Mesothelial cell of epicardium (in vitro differentiated cells): ENCODE measurements around the gene FBXO11. TPM values are rescaled to one million over a fixed set of nuclear protein-coding genes. Genes with fewer than 3 reads are reported as not detected.

Experiments
- DNase-seq, 2 experiments: peaks; one replicate each; pipeline ENCODE4 v3.0.0; 2021; ENCODE audit warnings: low spot score in 2 of 2; ENCODE audit not compliant: unreplicated experiment in 2 of 2
- H3K27ac Mint-ChIP-seq: 2 replicates; pipeline ENCODE4 v1.8.0; 2021; ENCODE audit warnings: mixed read lengths
- H3K27me3 Mint-ChIP-seq: 2 replicates; pipeline ENCODE4 v1.8.0; 2021; ENCODE audit warnings: low read depth, mixed read lengths
- H3K36me3 Mint-ChIP-seq: 2 replicates; pipeline ENCODE4 v1.8.0; 2021; ENCODE audit warnings: mixed read lengths
- H3K4me1 Mint-ChIP-seq: 2 replicates; pipeline ENCODE4 v1.8.0; 2021; ENCODE audit warnings: mixed read lengths
- H3K4me3 Mint-ChIP-seq: 2 replicates; pipeline ENCODE4 v1.8.0; 2021; ENCODE audit warnings: mild to moderate bottlenecking, moderate library complexity, mixed read lengths
- H3K9me3 Mint-ChIP-seq: 2 replicates; pipeline ENCODE4 v1.8.0; 2021; ENCODE audit warnings: mixed read lengths
- total RNA-seq: library from RNA; stranded (reverse); gene quantifications from 3 replicates; pipeline ENCODE4 v1.2.1, GENCODE V29; 2021
- TF ChIP-seq, protein P1 (sequence below): fragments of 200-600 bp; sonication (generic); IDR thresholded peaks from one replicate; pipeline ENCODE4 v1.5.0; 2021; ENCODE audit warnings: antibody characterized with exemption; ENCODE audit not compliant: unreplicated experiment

Gene FBXO11
- total RNA-seq, 1 donor from 2014 or later, result 102 TPM

DNA sequence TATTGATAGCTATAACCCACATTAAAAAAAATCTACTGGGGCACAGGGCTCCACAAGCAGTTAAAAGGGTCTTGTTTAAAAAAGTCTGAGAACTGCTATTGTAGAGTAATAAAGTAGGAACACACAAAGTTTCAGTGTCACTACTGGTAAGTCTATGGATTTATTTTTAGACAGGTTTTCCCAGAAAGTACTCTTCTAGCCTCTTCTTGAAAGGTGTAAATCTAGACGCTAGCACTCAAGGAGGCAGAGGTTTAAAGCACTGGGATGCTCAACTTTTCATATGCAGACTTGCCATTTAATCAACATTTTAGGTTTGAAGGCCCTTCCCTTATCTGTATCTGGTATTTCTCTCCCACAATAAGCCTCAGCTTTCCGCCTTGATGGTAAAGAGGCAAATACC, 33.4 kb downstream of the FBXO11 start:
- TF ChIP-seq, protein P1, sequence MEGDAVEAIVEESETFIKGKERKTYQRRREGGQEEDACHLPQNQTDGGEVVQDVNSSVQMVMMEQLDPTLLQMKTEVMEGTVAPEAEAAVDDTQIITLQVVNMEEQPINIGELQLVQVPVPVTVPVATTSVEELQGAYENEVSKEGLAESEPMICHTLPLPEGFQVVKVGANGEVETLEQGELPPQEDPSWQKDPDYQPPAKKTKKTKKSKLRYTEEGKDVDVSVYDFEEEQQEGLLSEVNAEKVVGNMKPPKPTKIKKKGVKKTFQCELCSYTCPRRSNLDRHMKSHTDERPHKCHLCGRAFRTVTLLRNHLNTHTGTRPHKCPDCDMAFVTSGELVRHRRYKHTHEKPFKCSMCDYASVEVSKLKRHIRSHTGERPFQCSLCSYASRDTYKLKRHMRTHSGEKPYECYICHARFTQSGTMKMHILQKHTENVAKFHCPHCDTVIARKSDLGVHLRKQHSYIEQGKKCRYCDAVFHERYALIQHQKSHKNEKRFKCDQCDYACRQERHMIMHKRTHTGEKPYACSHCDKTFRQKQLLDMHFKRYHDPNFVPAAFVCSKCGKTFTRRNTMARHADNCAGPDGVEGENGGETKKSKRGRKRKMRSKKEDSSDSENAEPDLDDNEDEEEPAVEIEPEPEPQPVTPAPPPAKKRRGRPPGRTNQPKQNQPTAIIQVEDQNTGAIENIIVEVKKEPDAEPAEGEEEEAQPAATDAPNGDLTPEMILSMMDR, result no peak
- no peaks in the 10 kb centered on the region for H3K9me3 Mint-ChIP-seq
- no peak for DNase-seq
- peak overlapping the region; percentile 13 for H3K27ac Mint-ChIP-seq
- H3K36me3 Mint-ChIP-seq, result peaks cover 15% of the 10 kb centered on the region
- no peaks in the 10 kb centered on the region for H3K27me3 Mint-ChIP-seq
- H3K4me1 Mint-ChIP-seq, result peaks cover 11% of the 10 kb centered on the region
- H3K4me3 Mint-ChIP-seq, result no peak overlapping the region

DNA sequence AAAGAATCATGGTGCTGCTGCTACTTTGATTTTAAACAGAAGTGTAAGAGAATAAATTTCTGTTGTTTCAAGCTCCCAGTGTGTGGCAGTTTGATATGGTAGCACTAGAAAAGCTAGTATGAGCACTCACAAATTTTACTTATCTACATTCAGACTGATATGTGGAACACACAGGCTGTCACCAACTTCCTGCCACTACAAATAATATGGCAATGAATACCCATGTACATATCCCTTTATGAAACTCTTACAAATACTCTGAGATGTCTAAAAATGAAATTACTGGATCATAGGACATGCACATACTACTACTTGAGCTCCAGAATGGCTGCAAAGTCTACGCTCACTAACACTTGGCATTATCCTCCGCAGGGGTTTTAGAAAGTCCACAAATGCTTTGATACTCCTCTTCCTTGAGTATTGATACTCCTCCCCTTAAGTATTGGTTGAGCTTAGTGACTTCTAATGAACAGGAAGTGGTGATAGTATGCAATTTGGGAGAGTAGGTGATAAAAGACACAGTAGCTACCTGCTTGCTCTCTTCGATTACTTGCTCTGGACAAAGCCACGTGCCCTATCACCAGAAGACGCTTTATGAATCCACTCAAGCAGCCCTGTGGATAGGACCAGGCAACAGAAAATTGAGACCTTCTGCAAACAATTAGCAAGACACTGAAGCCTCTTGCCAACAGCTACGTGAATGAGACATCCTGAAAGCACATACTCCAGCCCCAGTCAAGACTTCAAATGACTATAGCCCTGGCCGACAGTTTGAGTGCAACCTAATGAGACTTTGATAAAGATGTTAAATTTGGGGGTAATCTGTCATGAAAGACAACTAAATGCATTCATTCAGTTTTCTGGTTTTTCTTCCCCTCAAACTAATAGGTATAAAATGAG, 35.4 kb downstream of the FBXO11 start:
- H3K4me1 Mint-ChIP-seq, result peaks cover 19% of the 10 kb centered on the region
- TF ChIP-seq, protein P1, result no peak
- H3K27ac Mint-ChIP-seq, result peak overlapping the region; percentile 10

DNA sequence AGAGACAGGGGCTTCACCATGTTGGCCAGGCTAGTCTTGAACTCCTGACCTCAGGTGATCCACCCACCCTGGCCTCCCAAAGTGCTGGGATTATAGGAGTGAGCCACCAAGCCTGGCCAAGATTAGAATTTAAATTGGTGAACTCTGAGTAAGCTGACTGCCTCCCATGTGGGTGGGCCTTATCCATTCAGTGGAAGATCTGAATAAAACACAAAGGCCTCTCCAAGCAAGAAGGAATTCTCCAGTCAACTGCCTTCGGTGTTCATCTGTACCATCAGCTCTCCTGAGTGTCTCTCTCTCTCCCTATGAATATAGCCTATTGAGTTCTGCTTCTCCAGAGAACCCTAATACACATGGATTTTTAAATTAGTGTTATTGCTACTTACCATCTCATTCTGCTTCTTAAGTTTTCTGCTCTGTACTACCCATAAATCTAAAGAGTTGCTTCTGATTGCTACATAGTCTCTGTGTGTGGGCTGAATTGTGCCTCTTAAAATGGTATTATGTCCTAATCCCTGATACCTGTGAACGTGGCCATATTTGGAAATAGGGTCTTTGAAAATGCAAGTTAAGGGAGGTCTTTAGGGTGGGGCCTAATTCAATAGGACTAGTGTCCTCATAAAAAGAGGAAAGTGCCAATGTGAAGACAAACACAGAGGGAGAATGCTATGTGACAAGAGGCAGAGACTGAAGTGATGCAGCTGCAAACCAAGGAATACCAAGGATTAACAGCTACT, 36.3 kb downstream of the FBXO11 start:
- Mint-ChIP-seq H3K27ac (no peak overlapping the region), H3K9me3 (no peaks in the 10 kb centered on the region), H3K4me3 (no peak overlapping the region), H3K36me3 (peaks cover 11% of the 10 kb centered on the region), H3K4me1 (peaks cover 19% of the 10 kb centered on the region), H3K27me3 (no peaks in the 10 kb centered on the region)
- TF ChIP-seq, protein P1, result no peak
- DNase-seq, result no peak

More for the DNA sequence above, 35.4 kb downstream of the FBXO11 start:
- Mint-ChIP-seq H3K4me3 (no peak overlapping the region), H3K9me3 (no peaks in the 10 kb centered on the region), H3K36me3 (peaks cover 11% of the 10 kb centered on the region), H3K27me3 (no peaks in the 10 kb centered on the region)
- no peak for DNase-seq

DNA sequence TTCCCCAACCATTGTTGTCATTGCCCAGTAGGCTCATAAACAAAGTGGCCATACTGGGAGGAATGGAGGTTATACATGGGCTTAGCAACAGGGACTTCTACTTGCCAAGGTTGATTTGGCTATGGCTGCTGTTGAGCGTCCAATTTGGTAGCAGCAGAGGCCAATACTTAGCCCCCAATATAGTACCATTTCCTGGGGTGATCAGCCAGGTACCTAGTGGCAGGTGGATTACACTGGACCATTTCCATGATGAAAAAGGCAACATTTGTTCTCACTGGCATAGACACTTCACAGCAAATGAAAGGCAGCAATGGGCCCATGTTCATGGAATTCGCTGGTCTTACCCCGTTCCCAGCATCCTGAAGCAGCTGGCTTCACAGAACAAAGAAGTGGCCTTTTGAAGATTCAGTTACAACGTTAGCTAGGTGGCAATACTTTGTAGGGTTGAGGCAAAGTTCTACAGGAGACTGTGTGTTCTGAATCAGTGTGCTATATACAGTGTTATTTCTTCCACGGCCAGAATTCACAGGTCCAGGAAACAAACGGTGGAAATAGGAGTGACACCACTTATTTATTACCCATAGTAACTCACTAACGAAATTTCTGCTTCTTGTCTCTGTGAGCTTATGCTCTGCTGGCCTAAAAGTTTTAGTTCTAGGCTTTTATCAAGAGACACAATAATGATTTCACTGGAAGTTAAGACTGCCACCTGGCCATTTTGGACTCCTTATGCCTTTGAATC, 37.5 kb downstream of the FBXO11 start:
- Mint-ChIP-seq H3K9me3 (no peaks in the 10 kb centered on the region), H3K4me3 (no peak overlapping the region), H3K27ac (no peak overlapping the region), H3K27me3 (no peaks in the 10 kb centered on the region), H3K36me3 (peaks cover 11% of the 10 kb centered on the region), H3K4me1 (peaks cover 19% of the 10 kb centered on the region)
- TF ChIP-seq, protein P1, result no peak
- no peak for DNase-seq

DNA sequence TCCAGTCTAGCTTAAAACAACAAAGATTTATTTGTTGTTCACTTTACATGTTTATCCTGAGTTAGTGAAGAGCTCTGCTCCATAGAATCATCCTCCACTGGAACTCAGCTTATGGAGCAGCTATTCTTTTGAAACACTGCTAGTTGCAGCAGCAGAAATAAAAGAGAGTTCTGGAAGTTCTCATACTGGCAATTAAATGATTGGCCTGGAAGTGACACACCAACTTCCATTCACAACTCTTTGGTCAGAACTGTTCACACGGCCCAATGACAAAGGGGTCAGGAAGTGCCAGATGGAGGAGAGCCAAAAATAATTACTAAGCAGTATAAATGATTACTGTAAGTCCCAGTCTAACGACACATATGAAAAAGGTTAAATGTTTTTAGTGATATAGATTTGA, 39.1 kb downstream of the FBXO11 start:
- Mint-ChIP-seq H3K4me1 (peaks cover 19% of the 10 kb centered on the region), H3K36me3 (peaks cover 7% of the 10 kb centered on the region), H3K4me3 (no peak overlapping the region), H3K9me3 (no peaks in the 10 kb centered on the region), H3K27ac (no peak overlapping the region), H3K27me3 (no peaks in the 10 kb centered on the region)
- no peak for DNase-seq
- TF ChIP-seq, protein P1, result no peak
